NCI-H2081 treated with DMSO at 0.1 percent for 48 hours (cell line): Measurements from ENCODE around the gene CCN2.
A peak's percentile ranks its signal among the peaks of the same experiment; 100 is the strongest.
"Not testable (repeated sequence)": the region's sequence is repeated elsewhere in the genome, so short reads cannot be mapped to it uniquely, and the experiment has no call there.

Experiments
- DNase-seq: peaks from one replicate; lab custom pipeline; 2025; lab: John Stamatoyannopoulos, UW

Gene CCN2

GRCh38 chr6:131937703-131938631 lies 13.2 kb downstream of the CCN2 start:
- no peak for DNase-seq

- DNase-seq = no peak
Measured at GRCh38 chr6:131937226-131937625, 13.9 kb downstream of the CCN2 start.

- DNase-seq = no peak
Measured at GRCh38 chr6:131936156-131936555, 15.0 kb downstream of the CCN2 start.

- DNase-seq = no peak
Measured at GRCh38 chr6:131931063-131931750, 20.0 kb downstream of the CCN2 start.

- DNase-seq = no peak
Measured at GRCh38 chr6:131929976-131930375, 21.2 kb downstream of the CCN2 start.

- DNase-seq = no peak
Measured at GRCh38 chr6:131929264-131929663, 21.9 kb downstream of the CCN2 start.

- peak; percentile 10 for DNase-seq
Measured at GRCh38 chr6:131924881-131925474, 26.2 kb downstream of the CCN2 start.

GRCh38 chr6:131923356-131923755 lies 27.8 kb downstream of the CCN2 start:
- no peak for DNase-seq

GRCh38 chr6:131920656-131921055 lies 30.5 kb downstream of the CCN2 start:
- no peak for DNase-seq

- DNase-seq = no peak
Measured at GRCh38 chr6:131918650-131919355, 32.4 kb downstream of the CCN2 start.

GRCh38 chr6:131917763-131918649 lies 33.2 kb downstream of the CCN2 start:
- DNase-seq = no peak

- DNase-seq = no peak
Measured at GRCh38 chr6:131917318-131917717, 33.9 kb downstream of the CCN2 start.

GRCh38 chr6:131916847-131917246 lies 34.3 kb downstream of the CCN2 start:
- DNase-seq = no peak

- DNase-seq = not testable (repeated sequence)
Measured at GRCh38 chr6:131916091-131916796, 34.9 kb downstream of the CCN2 start.

- no peak for DNase-seq
Measured at GRCh38 chr6:131914967-131915751, 36.0 kb downstream of the CCN2 start.

GRCh38 chr6:131914234-131914633 lies 36.9 kb downstream of the CCN2 start:
- no peak for DNase-seq

GRCh38 chr6:131911951-131912350 lies 39.2 kb downstream of the CCN2 start:
- no peak for DNase-seq

GRCh38 chr6:131910956-131911355 lies 40.2 kb downstream of the CCN2 start:
- DNase-seq = no peak

GRCh38 chr6:131910219-131910589 lies 41.0 kb downstream of the CCN2 start:
- no peak for DNase-seq
